GM12872 (cell line): ENCODE measurements around the gene TSPAN18.

Experiments
- CTCF ChIP-seq: IDR thresholded peaks from 3 replicates; pipeline ENCODE4 v1.5.1; 2011; ENCODE audit warnings: low read depth, mild to moderate bottlenecking, low read length, moderate library complexity; ENCODE audit not compliant: insufficient read depth

Gene TSPAN18

DNA sequence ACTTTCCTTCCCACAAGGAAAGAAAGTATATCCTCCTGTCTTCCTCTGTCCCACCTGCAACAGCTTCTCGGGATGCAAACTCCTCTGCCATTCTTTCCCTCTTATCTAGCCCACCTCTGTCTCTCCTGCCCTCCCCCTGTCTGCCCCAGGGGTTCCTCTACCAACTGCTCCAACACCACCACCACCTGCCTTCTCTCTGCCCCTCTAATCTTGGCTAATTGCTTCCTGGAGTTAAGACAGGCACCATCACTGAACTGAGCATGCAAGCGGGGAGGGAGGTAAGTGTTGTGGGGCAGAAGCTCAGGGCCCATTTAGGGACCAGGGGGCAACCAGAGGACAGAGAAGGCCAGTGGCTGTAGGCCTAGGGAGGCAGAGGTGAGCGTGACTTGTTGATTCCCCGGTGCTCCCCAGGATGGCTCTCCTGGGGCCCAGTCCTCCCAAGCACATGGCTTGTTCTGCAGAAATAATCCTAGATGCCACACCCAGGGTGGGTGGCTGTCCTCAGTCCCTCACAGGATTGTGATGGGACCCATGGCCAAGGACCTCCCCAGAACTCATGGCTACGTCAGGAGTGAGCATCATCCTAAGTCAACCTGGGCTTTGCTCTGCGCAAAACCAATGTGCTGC, 112.8 kb downstream of the TSPAN18 start:
- no peak for TF ChIP-seq CTCF

GRCh38 chr11:44840085-44840478, 113.3 kb downstream of the TSPAN18 start:
- no peak for TF ChIP-seq CTCF

GRCh38 chr11:44840521-44841251, 113.9 kb downstream of the TSPAN18 start:
- no peak for TF ChIP-seq CTCF

DNA sequence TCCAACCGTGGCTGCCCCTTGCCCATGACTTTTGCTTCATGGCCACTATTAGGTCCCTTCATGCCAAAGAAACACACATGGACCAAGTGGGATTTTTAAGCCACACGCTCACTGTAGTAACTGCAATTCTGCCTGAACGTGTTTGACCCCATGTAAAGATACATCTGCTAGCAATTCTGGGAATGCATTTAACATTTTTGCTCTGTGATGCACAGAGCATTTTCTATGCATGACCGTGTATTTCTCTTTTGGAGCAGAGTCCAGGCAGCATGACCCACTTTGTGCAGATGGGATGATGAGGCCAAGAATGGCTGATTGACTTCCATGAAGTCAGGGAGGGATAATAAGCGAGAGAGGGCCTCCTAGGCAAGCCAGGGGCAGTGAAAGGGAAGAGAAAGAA, 115.5 kb downstream of the TSPAN18 start:
- no peak for TF ChIP-seq CTCF

DNA sequence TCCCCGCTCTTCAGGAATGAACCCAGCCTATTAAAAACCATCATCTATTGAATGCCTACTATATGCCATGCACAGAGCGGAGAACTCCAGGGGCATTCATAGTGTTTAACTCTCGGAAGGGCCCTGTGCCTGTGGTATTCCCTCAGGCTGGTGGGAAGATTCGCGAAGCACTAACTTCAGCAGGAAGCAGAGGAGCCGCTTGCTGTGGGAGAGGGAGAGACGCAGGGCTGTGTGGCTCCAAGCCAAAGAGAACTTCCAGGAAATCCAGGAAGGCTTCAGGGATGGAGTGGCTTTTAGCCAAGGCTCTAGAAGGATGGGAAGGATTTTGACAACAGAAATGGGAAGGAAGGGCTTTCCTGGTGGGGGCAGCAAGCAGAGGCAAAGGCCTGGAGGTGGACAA, 120.1 kb downstream of the TSPAN18 start:
- no peak for TF ChIP-seq CTCF

- TF ChIP-seq CTCF, result no peak
Measured at GRCh38 chr11:44847316-44847715, 120.6 kb downstream of the TSPAN18 start.

DNA sequence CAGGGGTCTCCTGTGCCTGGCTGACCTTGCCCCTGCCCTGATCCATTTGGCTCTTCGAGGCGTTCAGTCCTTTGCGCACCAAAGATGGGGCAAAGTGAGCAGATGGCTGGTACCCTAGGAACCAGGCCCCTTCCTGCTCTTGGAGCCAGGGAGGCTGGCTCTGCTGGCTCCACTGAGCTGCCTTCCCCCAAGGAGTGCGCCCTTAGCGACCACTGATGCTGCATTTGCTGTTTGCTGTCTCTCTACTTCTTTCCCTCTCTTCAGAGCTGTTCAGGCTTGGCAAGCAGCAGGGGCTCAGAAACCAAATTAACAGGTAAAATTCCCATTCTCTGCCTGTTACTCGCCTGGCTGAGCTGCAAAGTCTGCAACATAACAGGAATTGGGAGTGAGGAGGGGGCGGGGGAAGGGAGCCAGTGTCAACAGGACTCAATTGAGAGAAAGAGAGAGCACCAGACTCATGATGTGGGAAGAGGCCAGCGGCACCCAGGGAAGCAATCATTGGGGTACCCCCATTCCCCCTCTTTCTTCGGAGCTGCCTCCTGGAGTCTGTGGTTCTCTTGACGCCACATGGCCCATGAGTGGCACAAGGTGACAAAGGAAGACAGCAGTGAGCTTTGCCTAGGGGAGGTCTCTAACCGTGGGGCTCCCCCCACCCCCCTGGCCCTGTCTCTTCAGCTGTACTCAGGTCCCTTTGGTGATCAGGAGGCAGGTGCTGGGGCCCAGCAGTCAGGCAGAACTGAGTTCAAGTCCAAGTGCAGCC, 121.6 kb downstream of the TSPAN18 start:
- TF ChIP-seq CTCF, result no peak
